Natural killer cell (primary cell): ENCODE results near the gene OXER1. TPM values are rescaled to one million over a fixed set of nuclear protein-coding genes. Genes with fewer than 3 reads are reported as not detected.

Experiments
- ATAC-seq, 3 donors: fragments of 150-1000 bp in 2 of 3; fragments of 200-7000 bp in 1 of 3; cut with Tn5 transposase; 1 replicate in 1 of 3; 2 replicates in 2 of 3; pipeline ENCODE4 v1.10.0; 2021; ENCODE audit warnings: mild to moderate bottlenecking in 2 of 3, moderate library complexity in 2 of 3
- DNase-seq, 2 donors: peaks; one replicate each; pipeline versions ENCODE4 v3.0.0 to v3.0.0-alpha.2; 2013 to 2021; ENCODE audit warnings: mixed read lengths in 1 of 2
- H3K27ac ChIP-seq: one replicate; pipeline ENCODE4 v1.5.1; 2013; ENCODE audit warnings: mild to moderate bottlenecking, low read length
- H3K27me3 ChIP-seq: one replicate; pipeline ENCODE4 v1.6.1; 2013; ENCODE audit warnings: low read length; ENCODE audit not compliant: control insufficient read depth, insufficient read depth
- H3K36me3 ChIP-seq: one replicate; pipeline ENCODE4 v1.6.1; 2013; ENCODE audit warnings: low read length; ENCODE audit not compliant: control insufficient read depth, insufficient read depth
- H3K4me1 ChIP-seq: one replicate; pipeline ENCODE4 v1.6.1; 2013; ENCODE audit warnings: low read length; ENCODE audit not compliant: control insufficient read depth, insufficient read depth
- H3K4me3 ChIP-seq: one replicate; pipeline ENCODE4 v1.5.1; 2013; ENCODE audit warnings: low read length
- H3K9me3 ChIP-seq: one replicate; pipeline ENCODE4 v1.6.1; 2013; ENCODE audit warnings: low read length; ENCODE audit not compliant: control insufficient read depth, insufficient read depth
- H3K27ac Mint-ChIP-seq, 2 donors: one replicate each; pipeline ENCODE4 v1.8.0; 2022; ENCODE audit warnings: mild to moderate bottlenecking in 2 of 2, mixed read lengths in 2 of 2, moderate library complexity in 1 of 2
- H3K27me3 Mint-ChIP-seq, 2 donors: one replicate each; pipeline ENCODE4 v1.8.0; 2022; ENCODE audit warnings: low read depth in 2 of 2, mixed read lengths in 2 of 2
- H3K36me3 Mint-ChIP-seq: one replicate; pipeline ENCODE4 v1.8.0; 2022; ENCODE audit warnings: mixed read lengths
- H3K4me1 Mint-ChIP-seq, 2 donors: one replicate each; pipeline ENCODE4 v1.8.0; 2022; ENCODE audit warnings: mixed read lengths in 2 of 2
- H3K4me3 Mint-ChIP-seq: one replicate; pipeline ENCODE4 v1.8.0; 2022; ENCODE audit warnings: mild to moderate bottlenecking, moderate library complexity, mixed read lengths
- H3K9me3 Mint-ChIP-seq, 2 donors: one replicate each; pipeline ENCODE4 v1.8.0; 2022; ENCODE audit warnings: mixed read lengths in 2 of 2
- CTCF ChIP-seq: fragments of 200-600 bp; IDR thresholded peaks from one replicate; pipeline ENCODE4 v1.8.0; 2022; ENCODE audit warnings: antibody characterized with exemption
- WGBS: methylation state at CpG from one replicate; pipeline ENCODE4 v1.1.7; 2013; ENCODE audit warnings: missing lambda C conversion rate; ENCODE audit not compliant: insufficient coverage; 5-methylcytosine and 5-hydroxymethylcytosine counted together
- intact Hi-C: fragments of 100-400 bp; cut with micrococcal nuclease; formaldehyde crosslinking; loops from one replicate; pipeline ENCODE4 v1.14.2; 2022
- total RNA-seq, 4 donors: library from RNA; stranded (reverse); fragments of 120-200 nt in 1 of 4; gene quantifications; one replicate each; pipeline versions ENCODE4 v1.2.3 to v1.2.4, GENCODE V29; 2013 to 2022

The OXER1 gene
- total RNA-seq, 3 donors from 2014 or later (not counting 1 experiment from before 2014, with no cell fraction given), result 0.19 to 2.7 (median 0.41) TPM

DNA sequence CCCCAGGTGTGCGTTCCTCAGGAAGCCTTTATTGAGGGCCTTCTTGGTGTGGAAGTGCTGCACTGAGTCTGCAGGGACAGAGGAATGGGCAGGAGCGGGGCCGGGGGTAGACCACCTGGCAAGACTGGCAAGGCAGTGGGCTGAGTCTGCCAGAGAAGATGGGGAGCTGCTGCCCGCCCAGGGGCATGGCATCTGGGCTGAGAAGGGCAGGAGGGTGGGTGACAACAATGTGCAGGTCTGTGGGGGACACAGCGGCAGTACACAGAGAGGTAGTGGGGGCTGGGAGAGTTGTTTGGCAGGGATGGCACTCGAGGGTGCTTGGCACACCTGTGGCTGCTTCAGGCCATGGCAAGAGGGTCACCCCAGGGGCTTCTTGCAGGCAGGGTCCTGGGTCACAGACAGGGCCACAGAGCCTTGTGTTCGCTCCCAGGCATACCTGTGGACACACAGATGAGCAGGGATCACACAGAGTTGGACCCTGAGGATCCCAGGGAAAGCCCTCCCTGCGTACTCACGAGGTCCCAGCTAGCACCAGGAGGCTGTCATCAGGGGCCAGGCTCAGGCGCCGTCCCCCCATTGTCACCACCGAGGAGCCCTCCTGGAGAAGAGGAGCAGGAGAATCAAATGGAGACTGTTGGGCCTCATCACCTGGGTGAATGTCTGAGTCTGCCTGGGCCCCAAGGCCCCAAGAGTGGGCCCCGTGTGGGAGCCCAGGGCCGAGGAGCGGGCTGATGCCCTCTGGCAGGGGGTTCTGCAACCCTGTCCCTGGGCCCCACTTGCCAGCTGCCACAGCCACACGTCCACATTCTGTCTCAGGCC, 3.4 kb upstream of the OXER1 start:
- intact Hi-C loops, result no loop called here
- H3K4me3 ChIP-seq, result no peak overlapping the region
- no peaks in the 10 kb centered on the region for H3K27me3 ChIP-seq
- peaks cover 7% of the 10 kb centered on the region for H3K4me1 ChIP-seq
- Mint-ChIP-seq H3K27ac (no peak overlapping the region), H3K36me3 (no peaks in the 10 kb centered on the region), H3K27me3 (no peaks in the 10 kb centered on the region), H3K4me1 (peaks cover 0 to 13% of the 10 kb centered on the region in 2 donors), H3K4me3 (no peak overlapping the region), H3K9me3 (no peaks in the 10 kb centered on the region)
- TF ChIP-seq CTCF, result no peak
- no peak for DNase-seq
- no peaks in the 10 kb centered on the region for H3K9me3 ChIP-seq
- no peaks in the 10 kb centered on the region for H3K36me3 ChIP-seq
- H3K27ac ChIP-seq, result no peak overlapping the region
- 92% methylated on average over 16 of the region's 16 CpGs for WGBS
- ATAC-seq, result no peak

- Mint-ChIP-seq H3K36me3 (no peaks in the 10 kb centered on the region), H3K9me3 (no peaks in the 10 kb centered on the region), H3K27me3 (no peaks in the 10 kb centered on the region), H3K4me3 (no peak overlapping the region), H3K4me1 (peaks cover 0 to 13% of the 10 kb centered on the region in 2 donors), H3K27ac (no peak overlapping the region)
- Histone ChIP-seq H3K27me3 (no peaks in the 10 kb centered on the region), H3K4me1 (peaks cover 7% of the 10 kb centered on the region), H3K27ac (no peak overlapping the region), H3K9me3 (no peaks in the 10 kb centered on the region), H3K4me3 (no peak overlapping the region), H3K36me3 (no peaks in the 10 kb centered on the region)
- WGBS, result 96% methylated on average over 9 of the region's 9 CpGs
- TF ChIP-seq CTCF, result no peak
- ATAC-seq (no peak), DNase-seq (no peak)
- intact Hi-C loops, result no loop called here
These were observed 1.8 kb upstream of the OXER1 start for GRCh38 chr2:42765686-42766085.

- intact Hi-C loops, result no loop called here
- H3K4me1 Mint-ChIP-seq, result peaks cover 0 to 13% of the 10 kb centered on the region in 2 donors
These were observed 966 bp upstream of the OXER1 start for GRCh38 chr2:42764901-42765300.

More at GRCh38 chr2:42764901-42765300, 966 bp upstream of the OXER1 start:
- ATAC-seq (no peak), DNase-seq (no peak)
- no peaks in the 10 kb centered on the region for H3K9me3 Mint-ChIP-seq
- Histone ChIP-seq H3K36me3 (no peaks in the 10 kb centered on the region), H3K9me3 (no peaks in the 10 kb centered on the region), H3K4me3 (no peak overlapping the region), H3K27ac (no peak overlapping the region), H3K27me3 (no peaks in the 10 kb centered on the region), H3K4me1 (peaks cover 7% of the 10 kb centered on the region)
- H3K36me3 Mint-ChIP-seq, result no peaks in the 10 kb centered on the region
- TF ChIP-seq CTCF, result no peak
- WGBS, result 100% methylated on average over 2 of the region's 2 CpGs
- H3K27ac Mint-ChIP-seq, result no peak overlapping the region
- no peaks in the 10 kb centered on the region for H3K27me3 Mint-ChIP-seq
- H3K4me3 Mint-ChIP-seq, result no peak overlapping the region
